HG03280 (cell line): ENCODE measurements around the gene CDC73.
"Not testable (repeated sequence)": the region's sequence is repeated elsewhere in the genome, so short reads cannot be mapped to it uniquely, and the experiment has no call there.

Source experiments
- ATAC-seq: cut with Tn5 transposase; IDR thresholded peaks from one replicate; pipeline ENCODE4 v1.9.1; 2021; ENCODE audit warnings: mild to moderate bottlenecking, moderate library complexity; ENCODE audit not compliant: unreplicated experiment

The CDC73 gene

GRCh38 chr1:193275773-193276172 lies 153.9 kb downstream of the CDC73 start:
- ATAC-seq = no peak

- no peak for ATAC-seq
Measured at GRCh38 chr1:193278968-193279367, 157.1 kb downstream of the CDC73 start.

DNA sequence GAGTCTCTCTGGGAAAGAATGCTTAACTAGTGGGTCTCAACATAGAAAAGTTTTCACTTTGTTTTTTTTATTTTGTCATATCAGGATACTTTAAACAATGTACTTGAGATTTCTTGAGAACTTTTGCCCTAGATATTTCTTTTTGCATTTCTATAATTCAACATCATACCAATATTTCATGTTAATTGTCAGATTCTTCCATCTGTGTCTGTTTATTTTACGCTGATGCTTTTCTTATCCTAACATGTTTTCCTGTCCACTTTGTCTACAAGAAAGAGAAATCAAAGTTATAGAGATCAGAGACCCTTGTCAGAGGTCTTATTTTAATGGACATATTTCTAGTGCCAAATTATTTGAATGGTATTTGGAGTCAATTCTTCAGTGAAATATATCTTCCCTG lies 160.1 kb downstream of the CDC73 start:
- no peak for ATAC-seq

GRCh38 chr1:193283016-193283415 lies 161.2 kb downstream of the CDC73 start:
- ATAC-seq = no peak

DNA sequence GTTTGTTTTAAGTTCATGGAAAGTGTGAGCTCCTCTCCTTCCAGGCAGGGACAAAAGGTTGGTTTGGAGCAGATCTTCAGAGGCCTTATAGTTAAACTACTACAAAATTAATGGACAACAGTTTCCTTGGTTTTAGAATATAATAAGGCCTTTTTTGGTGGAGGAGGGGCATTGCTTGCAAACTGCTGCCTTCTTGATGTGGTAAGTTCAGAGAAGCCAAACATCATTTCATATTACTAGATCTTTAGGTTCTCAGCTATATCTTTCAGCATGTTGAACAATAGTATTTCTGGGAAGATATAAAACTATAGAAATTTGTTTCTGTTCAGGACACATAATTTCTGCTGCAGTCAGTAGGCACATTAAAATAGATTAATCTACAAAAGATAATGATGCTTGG lies 162.4 kb downstream of the CDC73 start:
- no peak for ATAC-seq

- ATAC-seq = no peak
Measured at GRCh38 chr1:193285641-193286040, 163.8 kb downstream of the CDC73 start.

- ATAC-seq = not testable (repeated sequence)
Measured at GRCh38 chr1:193288548-193289080, 166.8 kb downstream of the CDC73 start.

DNA sequence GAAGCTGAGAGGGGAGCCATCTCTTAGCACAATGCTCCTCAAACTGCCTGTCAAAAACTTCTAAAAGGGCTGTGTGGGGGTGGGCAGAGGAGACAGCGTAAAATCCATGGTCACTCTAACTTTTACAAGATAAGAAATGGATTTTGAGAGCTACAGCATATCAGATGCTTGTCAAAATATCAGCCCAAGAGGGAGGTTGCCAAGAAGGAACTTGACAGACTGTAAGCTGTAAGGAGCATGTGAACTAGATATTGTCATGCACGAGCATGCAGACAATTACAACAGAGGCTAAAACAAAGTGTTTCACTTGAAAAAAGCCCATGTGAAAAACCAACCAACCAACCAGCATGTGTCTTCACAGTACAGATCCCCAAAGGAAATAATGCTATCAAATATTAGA lies 171.9 kb downstream of the CDC73 start:
- no peak for ATAC-seq

DNA sequence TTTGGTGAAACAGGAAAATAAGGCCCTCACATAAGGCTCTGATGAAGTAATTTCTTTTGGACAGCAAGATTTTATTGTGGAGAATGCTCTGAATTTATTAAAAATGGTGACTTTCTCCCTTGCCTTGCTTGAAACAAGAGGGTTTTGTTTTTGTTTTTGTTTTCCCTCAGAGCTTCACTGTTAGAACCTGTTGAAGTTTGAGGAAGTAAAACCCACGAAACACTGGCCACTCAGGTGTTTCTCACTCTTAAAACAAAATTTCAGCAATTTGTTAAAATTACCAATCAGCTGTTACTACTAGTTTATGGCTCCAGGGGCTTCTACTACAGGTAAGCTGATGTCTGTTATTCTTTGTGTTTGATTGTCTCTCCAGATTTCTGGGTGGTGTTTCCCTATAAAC lies 177.2 kb downstream of the CDC73 start:
- ATAC-seq = peak; percentile 81

- ATAC-seq = no peak
Measured at GRCh38 chr1:193301746-193302145, 179.9 kb downstream of the CDC73 start.

DNA sequence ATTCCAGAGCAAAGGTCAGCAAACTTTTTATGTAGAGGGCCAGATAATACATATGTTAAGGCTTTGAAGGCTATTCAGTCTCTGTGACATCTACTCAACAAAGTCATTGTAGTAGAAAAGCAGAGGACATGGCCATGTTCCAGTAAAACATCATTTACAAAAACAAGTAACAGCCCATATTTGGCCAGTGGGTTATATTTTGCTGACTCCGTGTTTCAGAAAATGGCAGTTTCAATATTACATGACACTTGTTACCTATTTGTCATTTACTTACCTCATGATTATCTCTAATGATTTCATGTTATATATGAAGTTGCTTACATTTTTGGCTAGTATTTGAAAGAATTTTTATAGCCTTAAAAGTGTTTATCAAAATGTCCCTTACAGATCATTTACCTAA lies 182.0 kb downstream of the CDC73 start:
- ATAC-seq = no peak
